T-cell (primary cell): ENCODE data around the gene PRDM16. TPM values are rescaled to one million over a fixed set of nuclear protein-coding genes. Genes with fewer than 3 reads are reported as not detected.

Experiments
- ATAC-seq, 4 experiments: fragments of 200-7000 bp in 3 of 4; fragments of 150-1000 bp in 1 of 4; cut with Tn5 transposase; replicated peaks in 1 of 4; 1 replicate in 3 of 4; 2 replicates in 1 of 4; pipeline ENCODE4 v1.10.0; 2021; ENCODE audit warnings: moderate library complexity in 3 of 4, mild to moderate bottlenecking in 2 of 4, moderate number of reproducible peaks in 1 of 4
- CTCF ChIA-PET, 2 donors: fragments of 300-600 bp; sonication (Branson Sonifier 250); formaldehyde crosslinking; loops; one replicate each; lab custom pipeline; 2022; ENCODE audit warnings: antibody characterized with exemption in 2 of 2; lab: Charles Lee
- POLR2A ChIA-PET, 2 donors: fragments of 300-600 bp; sonication (Branson Sonifier 250); formaldehyde crosslinking; loops; one replicate each; lab custom pipeline; 2022; ENCODE audit warnings: antibody characterized with exemption in 2 of 2; lab: Charles Lee
- DNase-seq, 35 experiments: peaks; one replicate each; pipeline versions ENCODE4 v3.0.0 to v3.0.0-alpha.2; 2013 to 2023
- H3K27ac ChIP-seq: one replicate; pipeline ENCODE4 v1.5.1; 2013; ENCODE audit warnings: low read length
- H3K27me3 ChIP-seq, 2 experiments: replicated peaks in 1 of 2; 1 replicate in 1 of 2; 2 replicates in 1 of 2; pipeline versions ENCODE4 v1.6.1 to v1.7.0; 2013; ENCODE audit warnings: low read length in 1 of 2, mixed read lengths in 1 of 2; ENCODE audit not compliant: control insufficient read depth in 2 of 2, insufficient read depth in 2 of 2; ENCODE audit errors: extremely low read depth in 1 of 2
- H3K36me3 ChIP-seq, 2 donors: 1 replicate in 1 of 2; 2 replicates in 1 of 2; pipeline versions ENCODE4 v1.6.1 to v1.7.0; 2013; ENCODE audit warnings: low read length in 1 of 2; ENCODE audit not compliant: control insufficient read depth in 2 of 2, insufficient read depth in 1 of 2; ENCODE audit errors: extremely low read depth in 1 of 2
- H3K4me1 ChIP-seq, 2 experiments: 1 replicate in 1 of 2; 2 replicates in 1 of 2; pipeline versions ENCODE4 v1.6.1 to v1.7.0; 2013; ENCODE audit warnings: low read length in 2 of 2, mixed read lengths in 1 of 2; ENCODE audit not compliant: insufficient read depth in 2 of 2, control insufficient read depth in 1 of 2; ENCODE audit errors: extremely low read depth in 1 of 2
- H3K4me3 ChIP-seq, 2 donors: 1 replicate in 1 of 2; 2 replicates in 1 of 2; pipeline versions ENCODE4 v1.5.1 to v1.7.0; 2013; ENCODE audit warnings: mild to moderate bottlenecking in 2 of 2, low read length in 1 of 2, moderate library complexity in 1 of 2; ENCODE audit not compliant: control insufficient read depth in 1 of 2; ENCODE audit errors: extremely low read depth in 1 of 2
- H3K9me3 ChIP-seq: 2 replicates; pipeline ENCODE4 v1.7.0; 2013
- H3K27ac Mint-ChIP-seq, 2 donors: one replicate each; pipeline ENCODE4 v1.8.0; 2020 to 2021; ENCODE audit warnings: mild to moderate bottlenecking in 2 of 2, mixed read lengths in 2 of 2
- H3K27me3 Mint-ChIP-seq, 2 donors: one replicate each; pipeline ENCODE4 v1.8.0; 2021 to 2022; ENCODE audit warnings: mixed read lengths in 2 of 2
- H3K36me3 Mint-ChIP-seq: one replicate; pipeline ENCODE4 v1.8.0; 2021; ENCODE audit warnings: mixed read lengths
- H3K4me1 Mint-ChIP-seq, 3 donors: one replicate each; pipeline ENCODE4 v1.8.0; 2020 to 2022; ENCODE audit warnings: mixed read lengths in 3 of 3, mild to moderate bottlenecking in 1 of 3
- H3K4me3 Mint-ChIP-seq, 3 donors: one replicate each; pipeline ENCODE4 v1.8.0; 2020 to 2022; ENCODE audit warnings: mild to moderate bottlenecking in 3 of 3, mixed read lengths in 3 of 3, moderate library complexity in 3 of 3
- H3K9me3 Mint-ChIP-seq, 3 donors: one replicate each; pipeline ENCODE4 v1.8.0; 2020 to 2022; ENCODE audit warnings: mixed read lengths in 3 of 3
- WGBS: methylation state at CpG from one replicate; pipeline ENCODE4 v1.1.5; 2013; ENCODE audit warnings: missing lambda C conversion rate; ENCODE audit not compliant: insufficient coverage; 5-methylcytosine and 5-hydroxymethylcytosine counted together
- total RNA-seq, 35 experiments: library from RNA in 6 of 35; stranded (reverse) in 6 of 35; fragments of 120-200 nt in 1 of 35; gene quantifications; one replicate each; pipeline versions ENCODE4 v1.2.1 to v1.2.4 and lab custom pipeline; 2013 to 2026

PRDM16 gene
- total RNA-seq, 5 donors from 2014 or later (not counting 1 experiment from before 2014, with no cell fraction given): 0.15 to 0.70 (median 0.24) TPM; not detected in 1

GRCh38 chr1:3419415-3420204 lies 350.6 kb downstream of the PRDM16 start:
- peaks cover 0 to 4% (median 2%) of the 10 kb centered on the region in 3 donors for H3K9me3 Mint-ChIP-seq
- DNase-seq (no peak), ATAC-seq (no peak)
- WGBS: 80% methylated on average over 9 of the region's 15 CpGs
- Histone ChIP-seq H3K27ac (no peak overlapping the region), H3K4me3 (no peak overlapping the region), H3K9me3 (no peaks in the 10 kb centered on the region), H3K36me3 (no peaks in the 10 kb centered on the region), H3K27me3 (peaks cover 0 to 60% of the 10 kb centered on the region in 2 experiments), H3K4me1 (peaks cover 0 to 3% of the 10 kb centered on the region in 2 experiments)
- ChIA-PET POLR2A (no interaction called here), CTCF (interaction anchor here in 1 of 2 donors (0.6 kb wide), 1 partner anchor 1170 kb away, joined by 3 read pairs; no protein-coding TSS in a partner anchor)
- peaks cover 0 to 4% (median 0%) of the 10 kb centered on the region in 3 donors for H3K4me1 Mint-ChIP-seq
- H3K36me3 Mint-ChIP-seq: no peaks in the 10 kb centered on the region
- H3K27me3 Mint-ChIP-seq: peaks cover 7 to 12% of the 10 kb centered on the region in 2 donors
- no peak overlapping the region for H3K4me3 Mint-ChIP-seq
- no peak overlapping the region for H3K27ac Mint-ChIP-seq

- H3K27me3 Mint-ChIP-seq: peaks cover 7 to 12% of the 10 kb centered on the region in 2 donors
- H3K27ac Mint-ChIP-seq: no peak overlapping the region
- Histone ChIP-seq H3K27me3 (peaks cover 0 to 60% of the 10 kb centered on the region in 2 experiments), H3K9me3 (no peaks in the 10 kb centered on the region), H3K4me3 (no peak overlapping the region), H3K27ac (no peak overlapping the region), H3K36me3 (no peaks in the 10 kb centered on the region), H3K4me1 (peaks cover 0 to 6% of the 10 kb centered on the region in 2 experiments)
- WGBS: 81% methylated on average over 17 of the region's 23 CpGs
- ChIA-PET CTCF (interaction anchor here in 1 of 2 donors (0.6 kb wide), 1 partner anchor 1171 kb away, joined by 3 read pairs; no protein-coding TSS in a partner anchor), POLR2A (no interaction called here)
- H3K9me3 Mint-ChIP-seq: peaks cover 0 to 4% (median 2%) of the 10 kb centered on the region in 3 donors
- no peaks in the 10 kb centered on the region for H3K36me3 Mint-ChIP-seq
- H3K4me1 Mint-ChIP-seq: peaks cover 0 to 4% (median 0%) of the 10 kb centered on the region in 3 donors
- H3K4me3 Mint-ChIP-seq: no peak overlapping the region
- DNase-seq: no peak
- ATAC-seq: no peak
Measured at GRCh38 chr1:3420218-3420951, 351.4 kb downstream of the PRDM16 start.

GRCh38 chr1:3422638-3423037 lies 353.6 kb downstream of the PRDM16 start:
- peaks cover 0 to 49% of the 10 kb centered on the region in 2 experiments for H3K27me3 ChIP-seq
- 85% methylated on average over 14 of the region's 14 CpGs for WGBS
- ATAC-seq: no peak
- no peaks in the 10 kb centered on the region for H3K9me3 ChIP-seq
- H3K36me3 Mint-ChIP-seq: no peaks in the 10 kb centered on the region
- DNase-seq: no peak
- no peak overlapping the region for H3K4me3 Mint-ChIP-seq
- CTCF ChIA-PET: no interaction called here
- peaks cover 4 to 12% of the 10 kb centered on the region in 2 donors for H3K27me3 Mint-ChIP-seq
- H3K36me3 ChIP-seq: no peaks in the 10 kb centered on the region
- H3K27ac Mint-ChIP-seq: no peak overlapping the region
- peaks cover 0 to 6% of the 10 kb centered on the region in 2 experiments for H3K4me1 ChIP-seq
- H3K9me3 Mint-ChIP-seq: no peaks in the 10 kb centered on the region
- no peak overlapping the region for H3K4me3 ChIP-seq
- peaks cover 0 to 4% (median 0%) of the 10 kb centered on the region in 3 donors for H3K4me1 Mint-ChIP-seq
- H3K27ac ChIP-seq: no peak overlapping the region
- POLR2A ChIA-PET: no interaction called here

GRCh38 chr1:3423245-3423829 lies 354.3 kb downstream of the PRDM16 start:
- H3K4me3 Mint-ChIP-seq: no peak overlapping the region
- DNase-seq: no peak
- no peaks in the 10 kb centered on the region for H3K9me3 Mint-ChIP-seq
- ChIA-PET POLR2A (no interaction called here), CTCF (no interaction called here)
- no peaks in the 10 kb centered on the region for H3K9me3 ChIP-seq
- WGBS: 43% methylated on average over 20 of the region's 23 CpGs
- H3K27me3 ChIP-seq: peaks cover 0 to 44% of the 10 kb centered on the region in 2 experiments
- H3K27me3 Mint-ChIP-seq: peaks cover 4 to 12% of the 10 kb centered on the region in 2 donors
- H3K4me1 ChIP-seq: peaks cover 0 to 6% of the 10 kb centered on the region in 2 experiments
- H3K4me3 ChIP-seq: no peak overlapping the region
- H3K27ac ChIP-seq: no peak overlapping the region
- no peaks in the 10 kb centered on the region for H3K36me3 ChIP-seq
- H3K27ac Mint-ChIP-seq: no peak overlapping the region
- ATAC-seq: no peak
- H3K4me1 Mint-ChIP-seq: peaks cover 0 to 4% (median 0%) of the 10 kb centered on the region in 3 donors
- H3K36me3 Mint-ChIP-seq: no peaks in the 10 kb centered on the region

- H3K27ac ChIP-seq: no peak overlapping the region
- 91% methylated on average over 16 of the region's 28 CpGs for WGBS
- no peaks in the 10 kb centered on the region for H3K9me3 Mint-ChIP-seq
- ATAC-seq (no peak), DNase-seq (no peak)
- no peaks in the 10 kb centered on the region for H3K36me3 Mint-ChIP-seq
- no peak overlapping the region for H3K27ac Mint-ChIP-seq
- peaks cover 0 to 37% of the 10 kb centered on the region in 2 experiments for H3K27me3 ChIP-seq
- no peak overlapping the region for H3K4me3 Mint-ChIP-seq
- peaks cover 0 to 4% (median 0%) of the 10 kb centered on the region in 3 donors for H3K4me1 Mint-ChIP-seq
- H3K36me3 ChIP-seq: no peaks in the 10 kb centered on the region
- no peaks in the 10 kb centered on the region for H3K9me3 ChIP-seq
- peaks cover 4 to 12% of the 10 kb centered on the region in 2 donors for H3K27me3 Mint-ChIP-seq
- peaks cover 0 to 6% of the 10 kb centered on the region in 2 experiments for H3K4me1 ChIP-seq
- ChIA-PET CTCF (interaction anchor here in 1 of 2 donors (0.7 kb wide), 1 partner anchor 602 kb away, joined by 6 read pairs; no protein-coding TSS in a partner anchor), POLR2A (no interaction called here)
- no peak overlapping the region for H3K4me3 ChIP-seq
Measured at GRCh38 chr1:3423896-3424611, 355.1 kb downstream of the PRDM16 start.
